NB4 (cell line): Measurements from ENCODE around the gene DNAH8.
"Not testable (repeated sequence)": the region's sequence is repeated elsewhere in the genome, so short reads cannot be mapped to it uniquely, and the experiment has no call there.

Experiments used
- DNase-seq: peaks from one replicate; pipeline ENCODE4 v3.0.0; 2010; ENCODE audit warnings: low read depth
- H3K4me3 ChIP-seq: one replicate; pipeline ENCODE4 v1.5.1; 2011; ENCODE audit warnings: mild to moderate bottlenecking, low read depth, low read length, moderate library complexity
- CTCF ChIP-seq: IDR thresholded peaks from one replicate; pipeline ENCODE4 v1.5.1; 2012; ENCODE audit warnings: low read depth, low read length
- MAX ChIP-seq: IDR thresholded peaks from 2 replicates; pipeline ENCODE4 v1.6.1; 2011; ENCODE audit warnings: low read depth, low read length
- MYC ChIP-seq: IDR thresholded peaks from 2 replicates; pipeline ENCODE4 v1.6.1; 2011; ENCODE audit warnings: low read depth, low read length
- POLR2A ChIP-seq: IDR thresholded peaks from 2 replicates; pipeline ENCODE4 v1.6.1; 2011; ENCODE audit warnings: mild to moderate bottlenecking; ENCODE audit not compliant: insufficient read length; ENCODE audit errors: extremely low read depth

DNAH8 gene

GRCh38 chr6:38909015-38909730, 194.1 kb downstream of the DNAH8 start:
- no peak for DNase-seq
- TF ChIP-seq MYC (no peak), MAX (no peak), CTCF (no peak), POLR2A (no peak)
- H3K4me3 ChIP-seq, result no peak overlapping the region

GRCh38 chr6:38910207-38910606, 195.1 kb downstream of the DNAH8 start:
- TF ChIP-seq MYC (no peak), POLR2A (no peak), CTCF (no peak), MAX (no peak)
- H3K4me3 ChIP-seq, result no peak overlapping the region
- no peak for DNase-seq

GRCh38 chr6:38912378-38912777, 197.3 kb downstream of the DNAH8 start:
- DNase-seq, result no peak
- no peak for TF ChIP-seq MYC
- no peak for TF ChIP-seq POLR2A
- no peak overlapping the region for H3K4me3 ChIP-seq

- DNase-seq, result no peak
- no peak overlapping the region for H3K4me3 ChIP-seq
- TF ChIP-seq MAX (no peak), MYC (no peak), CTCF (no peak), POLR2A (no peak)
Observed at GRCh38 chr6:38915205-38915925, 200.3 kb downstream of the DNAH8 start.

- not testable (repeated sequence) for H3K4me3 ChIP-seq, DNase-seq
Observed at GRCh38 chr6:38921540-38921939, 206.4 kb downstream of the DNAH8 start.

- no peak for TF ChIP-seq MYC
- no peak for TF ChIP-seq POLR2A
- no peak for TF ChIP-seq CTCF
- TF ChIP-seq MAX, result no peak
- DNase-seq, result no peak
- no peak overlapping the region for H3K4me3 ChIP-seq
Observed at GRCh38 chr6:38924791-38925509, 209.8 kb downstream of the DNAH8 start.
